ENCODE measurements around the gene PLA2G6.

GRCh38 chr22:38196791-38197419, 15.3 kb upstream of the PLA2G6 start:
- no peak for TF ChIP-seq CTCF (IDR thresholded peaks at IDR 0.05; ENCODE audit: poor library complexity)
- TF ChIP-seq EZH2phosphoT487 (IDR thresholded peaks at IDR 0.05; ENCODE audit: low read depth, severe bottlenecking, unreplicated experiment) = no peak
- TF ChIP-seq EZH2 (IDR thresholded peaks at IDR 0.05; ENCODE audit: borderline replicate concordance) = no peak

Measured in hepatocyte (in vitro differentiated cells).